Smooth muscle cell (in vitro differentiated cells): ENCODE results near the gene RBP5. TPM values are rescaled to one million over a fixed set of nuclear protein-coding genes. Genes with fewer than 3 reads are reported as not detected.

ENCODE experiments used
- DNase-seq: peaks from one replicate; lab custom pipeline; 2025; ENCODE audit not compliant: unreplicated experiment; lab: John Stamatoyannopoulos, UW
- H2AFZ ChIP-seq: fragments of 200-600 bp; sonication (generic); 2 replicates; pipeline ENCODE4 v1.6.0; 2016; ENCODE audit warnings: antibody characterized with exemption, low read depth, mild to moderate bottlenecking
- H3F3A ChIP-seq: fragments of 200-600 bp; sonication (generic); 2 replicates; pipeline ENCODE4 v1.6.0; 2017; ENCODE audit warnings: antibody characterized with exemption, low read depth
- H3K27ac ChIP-seq: fragments of 200-600 bp; sonication (generic); 2 replicates; pipeline ENCODE4 v1.5.1; 2016; ENCODE audit warnings: low read depth, mild to moderate bottlenecking
- H3K27me3 ChIP-seq: fragments of 200-600 bp; sonication (generic); 2 replicates; pipeline ENCODE4 v1.6.1; 2016; ENCODE audit warnings: low read depth, mild to moderate bottlenecking
- H3K36me3 ChIP-seq: fragments of 200-600 bp; sonication (generic); 2 replicates; pipeline ENCODE4 v1.5.1; 2016; ENCODE audit warnings: low read depth
- H3K4me1 ChIP-seq: fragments of 200-600 bp; sonication (generic); 2 replicates; pipeline ENCODE4 v1.5.1; 2016; ENCODE audit warnings: low read depth
- H3K4me2 ChIP-seq: fragments of 200-600 bp; sonication (generic); 2 replicates; pipeline ENCODE4 v1.6.0; 2016; ENCODE audit warnings: mild to moderate bottlenecking
- H3K4me3 ChIP-seq: fragments of 200-600 bp; sonication (generic); 2 replicates; pipeline ENCODE4 v1.5.1; 2016; ENCODE audit warnings: mild to moderate bottlenecking
- H3K79me2 ChIP-seq: fragments of 200-600 bp; sonication (generic); 2 replicates; pipeline ENCODE4 v1.6.0; 2016; ENCODE audit warnings: low read depth, mild to moderate bottlenecking
- H3K9ac ChIP-seq: fragments of 200-600 bp; sonication (generic); 2 replicates; pipeline ENCODE4 v1.6.0; 2016; ENCODE audit warnings: low read depth
- H3K9me3 ChIP-seq: fragments of 200-600 bp; sonication (generic); replicated peaks from 2 replicates; pipeline ENCODE4 v1.5.1; 2016; ENCODE audit warnings: low read depth
- H4K20me1 ChIP-seq: fragments of 200-600 bp; sonication (generic); 2 replicates; pipeline ENCODE4 v1.6.0; 2016; ENCODE audit warnings: low read depth
- CTCF ChIP-seq: fragments of 200-600 bp; sonication (generic); IDR thresholded peaks from 2 replicates; pipeline ENCODE4 v1.5.1; 2017; ENCODE audit warnings: borderline replicate concordance, mild to moderate bottlenecking, antibody characterized with exemption; ENCODE audit not compliant: insufficient read depth, poor library complexity, severe bottlenecking
- WGBS: methylation state at CpG from one replicate; pipeline ENCODE4 v1.1.7; 2016; ENCODE audit warnings: low lambda C conversion rate; 5-methylcytosine and 5-hydroxymethylcytosine counted together
- polyA plus RNA-seq: library from polyadenylated mRNA; unstranded; fragments of >200 nt; fragmentation: Nextera tagmentation; extraction: Ambion mirVana; gene quantifications from 2 replicates; pipeline ENCODE4 v1.2.1, GENCODE V29; 2016
- total RNA-seq: library from RNA; depleted of rRNA; stranded (reverse); fragments of >200 nt; gene quantifications from 2 replicates; pipeline ENCODE4 v1.2.3, GENCODE V29; 2014

The RBP5 gene
- total RNA-seq (not detected in 2 replicates), polyA plus RNA-seq (0.21 and 2.3 TPM in 2 replicates)

DNA sequence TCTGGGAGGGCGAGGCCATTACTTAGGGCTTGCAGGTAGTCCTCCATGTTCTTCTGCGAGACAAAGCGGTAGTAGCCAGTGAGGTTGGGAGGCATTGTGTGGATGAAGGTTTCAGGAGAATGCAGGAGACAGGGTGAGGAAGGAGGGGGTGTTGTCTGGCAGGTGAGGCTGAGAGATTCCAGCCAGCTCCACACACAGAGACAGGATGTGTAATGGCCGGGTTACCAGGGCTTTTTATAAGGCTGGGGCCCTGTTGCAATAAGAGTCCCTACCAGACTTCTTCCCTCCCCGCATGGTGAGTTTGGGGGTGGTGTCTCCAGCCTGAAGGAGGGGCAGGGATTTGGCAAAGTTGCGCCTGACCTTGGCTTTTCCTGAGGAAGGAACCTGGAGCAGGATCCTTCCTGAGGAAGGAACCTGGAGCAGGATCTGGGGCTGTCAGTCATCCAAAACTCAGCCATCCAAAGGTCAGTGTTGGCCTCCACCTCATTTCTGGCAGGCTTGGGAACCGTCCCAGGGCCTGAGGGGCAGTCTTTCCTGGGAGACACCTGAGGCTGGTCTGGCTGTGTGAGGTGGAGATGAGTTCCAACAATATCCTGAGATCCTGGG lies at the start of gene RBP5:
RBP5 (minus strand) TSS at position 209 of the 606 bp plus-strand sequence; CDS start at position 95, 114 bp downstream.
- no peaks in the 10 kb centered on the region for H3K79me2 ChIP-seq
- H3F3A ChIP-seq, result no peaks in the 10 kb centered on the region
- no peak within 1 kb of the TSS for H3K27ac ChIP-seq
- peak within 1 kb of the TSS; percentile 97 for H3K4me2 ChIP-seq
- WGBS, result 69% methylated on average over 7 of the region's 7 CpGs
- H3K9me3 ChIP-seq, result no peaks in the 10 kb centered on the region
- H4K20me1 ChIP-seq, result peaks cover 11% of the 10 kb centered on the region
- H3K27me3 ChIP-seq, result peaks cover 3% of the 10 kb centered on the region
- peak within 1 kb of the TSS; percentile 62 for H3K9ac ChIP-seq
- peak within 1 kb of the TSS; percentile 86 for H2AFZ ChIP-seq
- H3K4me3 ChIP-seq, result peak within 1 kb of the TSS; percentile 66
- no peak for TF ChIP-seq CTCF
- no peaks in the 10 kb centered on the region for H3K36me3 ChIP-seq
- peaks cover 5% of the 10 kb centered on the region for H3K4me1 ChIP-seq
- DNase-seq, result no peak

DNA sequence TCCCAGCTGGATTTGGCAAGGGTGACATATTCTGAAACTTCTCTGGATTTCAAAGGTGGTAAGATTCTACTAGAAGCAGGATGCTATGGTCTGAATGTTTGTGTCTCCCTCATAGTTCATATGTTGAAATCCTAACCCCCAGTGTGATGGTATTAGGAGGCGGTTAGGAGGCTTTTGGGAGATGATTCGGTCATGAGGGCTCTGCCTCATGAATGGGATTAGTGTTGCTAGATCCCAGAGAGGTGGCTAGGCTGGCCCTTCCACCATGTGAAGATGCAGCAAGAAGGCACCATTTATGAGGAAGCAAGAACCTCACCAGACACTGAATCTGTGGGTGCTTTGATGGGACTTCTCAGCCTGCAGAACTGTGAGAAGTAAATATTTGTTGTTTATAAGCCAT lies 49.8 kb upstream of the RBP5 start:
- 91% methylated on average over 2 of the region's 2 CpGs for WGBS

DNA sequence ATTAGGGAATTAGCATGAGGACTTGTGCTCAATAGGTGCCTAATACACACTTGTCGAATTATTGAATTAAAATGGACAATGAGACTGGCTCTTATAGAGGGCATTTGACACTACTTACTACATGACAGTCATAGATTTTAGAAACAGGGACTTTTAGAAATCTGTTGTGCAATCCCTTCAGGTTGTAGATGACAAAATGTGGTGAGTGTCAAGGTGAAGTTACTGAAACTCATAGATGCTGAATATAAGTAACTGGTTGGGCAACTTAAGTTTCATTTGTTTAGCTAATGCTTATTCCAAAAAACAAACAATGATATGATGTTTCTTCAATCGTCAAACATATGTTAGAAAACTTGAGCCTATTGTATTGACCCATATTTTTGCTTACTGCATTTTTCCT lies 47.9 kb upstream of the RBP5 start:
- Histone ChIP-seq H3K4me1 (no peaks in the 10 kb centered on the region), H3K27ac (no peak overlapping the region), H4K20me1 (no peaks in the 10 kb centered on the region), H3K79me2 (no peaks in the 10 kb centered on the region), H3K36me3 (no peaks in the 10 kb centered on the region), H3K9ac (no peak overlapping the region), H3K9me3 (peaks cover 6% of the 10 kb centered on the region), H3K27me3 (no peaks in the 10 kb centered on the region), H3K4me2 (no peak overlapping the region), H3F3A (no peaks in the 10 kb centered on the region), H2AFZ (no peak overlapping the region), H3K4me3 (no peak overlapping the region)
- 79% methylated on average over 2 of the region's 2 CpGs for WGBS
- no peak for TF ChIP-seq CTCF
- DNase-seq, result no peak

More for the DNA sequence above, 49.8 kb upstream of the RBP5 start:
- Histone ChIP-seq H3K9me3 (peaks cover under 1% of the 10 kb centered on the region), H3K4me3 (no peak overlapping the region), H3F3A (no peaks in the 10 kb centered on the region), H3K27me3 (no peaks in the 10 kb centered on the region), H3K4me1 (no peaks in the 10 kb centered on the region), H4K20me1 (no peaks in the 10 kb centered on the region), H3K9ac (no peak overlapping the region), H2AFZ (no peak overlapping the region), H3K79me2 (no peaks in the 10 kb centered on the region), H3K36me3 (no peaks in the 10 kb centered on the region), H3K27ac (no peak overlapping the region), H3K4me2 (no peak overlapping the region)
- no peak for TF ChIP-seq CTCF
- no peak for DNase-seq

- no peak for TF ChIP-seq CTCF
- no peaks in the 10 kb centered on the region for H3K4me1 ChIP-seq
- no peak overlapping the region for H2AFZ ChIP-seq
- no peaks in the 10 kb centered on the region for H3F3A ChIP-seq
- H3K9me3 ChIP-seq, result peaks cover 6% of the 10 kb centered on the region
- no peak overlapping the region for H3K4me2 ChIP-seq
- no peak for DNase-seq
- H3K27me3 ChIP-seq, result no peaks in the 10 kb centered on the region
- H4K20me1 ChIP-seq, result no peaks in the 10 kb centered on the region
- H3K27ac ChIP-seq, result no peak overlapping the region
- H3K4me3 ChIP-seq, result no peak overlapping the region
- H3K9ac ChIP-seq, result no peak overlapping the region
- H3K79me2 ChIP-seq, result no peaks in the 10 kb centered on the region
- H3K36me3 ChIP-seq, result no peaks in the 10 kb centered on the region
Measured at GRCh38 chr12:7175493-7175892, 46.8 kb upstream of the RBP5 start.
